Activated T-cell treated with anti-CD3 and anti-CD28 coated beads for 4 hours (primary cell): ENCODE data around the gene VPS8.

Experiments
- DNase-seq: peaks from one replicate; pipeline ENCODE4 v3.0.0-alpha.2; 2020

Gene VPS8

GRCh38 chr3:185062191-185062590, 250.2 kb downstream of the VPS8 start:
- DNase-seq, result no peak

GRCh38 chr3:185063431-185063830, 251.5 kb downstream of the VPS8 start:
- no peak for DNase-seq

GRCh38 chr3:185065059-185065458, 253.1 kb downstream of the VPS8 start:
- DNase-seq, result no peak

- DNase-seq, result no peak
Observed at GRCh38 chr3:185066251-185066650, 254.3 kb downstream of the VPS8 start.

- DNase-seq, result no peak
Observed at GRCh38 chr3:185067173-185067572, 255.2 kb downstream of the VPS8 start.

GRCh38 chr3:185069037-185070030, 257.4 kb downstream of the VPS8 start:
- no peak for DNase-seq

GRCh38 chr3:185070491-185071286, 258.7 kb downstream of the VPS8 start:
- DNase-seq, result no peak

GRCh38 chr3:185071287-185071800, 259.4 kb downstream of the VPS8 start:
- DNase-seq, result no peak

GRCh38 chr3:185075547-185075946, 263.6 kb downstream of the VPS8 start:
- DNase-seq, result no peak

GRCh38 chr3:185076219-185076618, 264.3 kb downstream of the VPS8 start:
- no peak for DNase-seq

- no peak for DNase-seq
Observed at GRCh38 chr3:185079625-185080024, 267.7 kb downstream of the VPS8 start.

- DNase-seq, result no peak
Observed at GRCh38 chr3:185081521-185081920, 269.6 kb downstream of the VPS8 start.

GRCh38 chr3:185082149-185082548, 270.2 kb downstream of the VPS8 start:
- no peak for DNase-seq

- no peak for DNase-seq
Observed at GRCh38 chr3:185082829-185083228, 270.9 kb downstream of the VPS8 start.

- DNase-seq, result no peak
Observed at GRCh38 chr3:185084402-185084801, 272.4 kb downstream of the VPS8 start.

- DNase-seq, result no peak
Observed at GRCh38 chr3:185084901-185085300, 272.9 kb downstream of the VPS8 start.

GRCh38 chr3:185087419-185087818, 275.5 kb downstream of the VPS8 start:
- no peak for DNase-seq

- no peak for DNase-seq
Observed at GRCh38 chr3:185089343-185089742, 277.4 kb downstream of the VPS8 start.

GRCh38 chr3:185089751-185090150, 277.8 kb downstream of the VPS8 start:
- DNase-seq, result no peak

- DNase-seq, result no peak
Observed at GRCh38 chr3:185090811-185091210, 278.8 kb downstream of the VPS8 start.

GRCh38 chr3:185093116-185093515, 281.1 kb downstream of the VPS8 start:
- no peak for DNase-seq

GRCh38 chr3:185094697-185095096, 282.7 kb downstream of the VPS8 start:
- no peak for DNase-seq
